T-cell (primary cell): ENCODE results near the gene PDE4B. TPM values are rescaled to one million over a fixed set of nuclear protein-coding genes. Genes with fewer than 3 reads are reported as not detected.
A peak's percentile ranks its signal among the peaks of the same experiment; 100 is the strongest.

Source experiments
- ATAC-seq, 4 experiments: fragments of 200-7000 bp in 3 of 4; fragments of 150-1000 bp in 1 of 4; cut with Tn5 transposase; replicated peaks in 1 of 4; 1 replicate in 3 of 4; 2 replicates in 1 of 4; pipeline ENCODE4 v1.10.0; 2021; ENCODE audit warnings: moderate library complexity in 3 of 4, mild to moderate bottlenecking in 2 of 4, moderate number of reproducible peaks in 1 of 4
- CTCF ChIA-PET, 2 donors: fragments of 300-600 bp; sonication (Branson Sonifier 250); formaldehyde crosslinking; loops; one replicate each; lab custom pipeline; 2022; ENCODE audit warnings: antibody characterized with exemption in 2 of 2; lab: Charles Lee
- POLR2A ChIA-PET, 2 donors: fragments of 300-600 bp; sonication (Branson Sonifier 250); formaldehyde crosslinking; loops; one replicate each; lab custom pipeline; 2022; ENCODE audit warnings: antibody characterized with exemption in 2 of 2; lab: Charles Lee
- DNase-seq, 35 experiments: peaks; one replicate each; pipeline versions ENCODE4 v3.0.0 to v3.0.0-alpha.2; 2013 to 2023
- H3K27ac ChIP-seq: one replicate; pipeline ENCODE4 v1.5.1; 2013; ENCODE audit warnings: low read length
- H3K27me3 ChIP-seq, 2 experiments: replicated peaks in 1 of 2; 1 replicate in 1 of 2; 2 replicates in 1 of 2; pipeline versions ENCODE4 v1.6.1 to v1.7.0; 2013; ENCODE audit warnings: low read length in 1 of 2, mixed read lengths in 1 of 2; ENCODE audit not compliant: control insufficient read depth in 2 of 2, insufficient read depth in 2 of 2; ENCODE audit errors: extremely low read depth in 1 of 2
- H3K36me3 ChIP-seq, 2 donors: 1 replicate in 1 of 2; 2 replicates in 1 of 2; pipeline versions ENCODE4 v1.6.1 to v1.7.0; 2013; ENCODE audit warnings: low read length in 1 of 2; ENCODE audit not compliant: control insufficient read depth in 2 of 2, insufficient read depth in 1 of 2; ENCODE audit errors: extremely low read depth in 1 of 2
- H3K4me1 ChIP-seq, 2 experiments: 1 replicate in 1 of 2; 2 replicates in 1 of 2; pipeline versions ENCODE4 v1.6.1 to v1.7.0; 2013; ENCODE audit warnings: low read length in 2 of 2, mixed read lengths in 1 of 2; ENCODE audit not compliant: insufficient read depth in 2 of 2, control insufficient read depth in 1 of 2; ENCODE audit errors: extremely low read depth in 1 of 2
- H3K4me3 ChIP-seq, 2 donors: 1 replicate in 1 of 2; 2 replicates in 1 of 2; pipeline versions ENCODE4 v1.5.1 to v1.7.0; 2013; ENCODE audit warnings: mild to moderate bottlenecking in 2 of 2, low read length in 1 of 2, moderate library complexity in 1 of 2; ENCODE audit not compliant: control insufficient read depth in 1 of 2; ENCODE audit errors: extremely low read depth in 1 of 2
- H3K9me3 ChIP-seq: 2 replicates; pipeline ENCODE4 v1.7.0; 2013
- H3K27ac Mint-ChIP-seq, 2 donors: one replicate each; pipeline ENCODE4 v1.8.0; 2020 to 2021; ENCODE audit warnings: mild to moderate bottlenecking in 2 of 2, mixed read lengths in 2 of 2
- H3K27me3 Mint-ChIP-seq, 2 donors: one replicate each; pipeline ENCODE4 v1.8.0; 2021 to 2022; ENCODE audit warnings: mixed read lengths in 2 of 2
- H3K36me3 Mint-ChIP-seq: one replicate; pipeline ENCODE4 v1.8.0; 2021; ENCODE audit warnings: mixed read lengths
- H3K4me1 Mint-ChIP-seq, 3 donors: one replicate each; pipeline ENCODE4 v1.8.0; 2020 to 2022; ENCODE audit warnings: mixed read lengths in 3 of 3, mild to moderate bottlenecking in 1 of 3
- H3K4me3 Mint-ChIP-seq, 3 donors: one replicate each; pipeline ENCODE4 v1.8.0; 2020 to 2022; ENCODE audit warnings: mild to moderate bottlenecking in 3 of 3, mixed read lengths in 3 of 3, moderate library complexity in 3 of 3
- H3K9me3 Mint-ChIP-seq, 3 donors: one replicate each; pipeline ENCODE4 v1.8.0; 2020 to 2022; ENCODE audit warnings: mixed read lengths in 3 of 3
- WGBS: methylation state at CpG from one replicate; pipeline ENCODE4 v1.1.5; 2013; ENCODE audit warnings: missing lambda C conversion rate; ENCODE audit not compliant: insufficient coverage; 5-methylcytosine and 5-hydroxymethylcytosine counted together
- total RNA-seq, 35 experiments: library from RNA in 6 of 35; stranded (reverse) in 6 of 35; fragments of 120-200 nt in 1 of 35; gene quantifications; one replicate each; pipeline versions ENCODE4 v1.2.1 to v1.2.4 and lab custom pipeline; 2013 to 2026

PDE4B gene
- total RNA-seq, 5 donors from 2014 or later (not counting 1 experiment from before 2014, with no cell fraction given): 46.3 to 103 (median 54.1) TPM

GRCh38 chr1:66237042-66237441 is 444.3 kb downstream of the PDE4B start:
- no peak overlapping the region for H3K4me3 Mint-ChIP-seq
- Histone ChIP-seq H3K27ac (no peak overlapping the region), H3K4me1 (no peaks in the 10 kb centered on the region), H3K9me3 (no peaks in the 10 kb centered on the region), H3K27me3 (peaks cover 0 to 3% of the 10 kb centered on the region in 2 experiments), H3K36me3 (no peaks in the 10 kb centered on the region), H3K4me3 (no peak overlapping the region)
- H3K9me3 Mint-ChIP-seq: no peaks in the 10 kb centered on the region
- no peak overlapping the region for H3K27ac Mint-ChIP-seq
- ATAC-seq (no peak), DNase-seq (no peak)
- ChIA-PET CTCF (interaction anchor here (0.5 to 1.7 kb wide), 4 partner anchors 11 to 209 kb away, joined by 3 to 5 read pairs (median 4); no protein-coding TSS in a partner anchor), POLR2A (no interaction called here)
- H3K36me3 Mint-ChIP-seq: no peaks in the 10 kb centered on the region
- H3K4me1 Mint-ChIP-seq: no peaks in the 10 kb centered on the region
- no CpG with 5 or more reads among the region's 2 CpGs for WGBS
- peaks cover 18 to 25% of the 10 kb centered on the region in 2 donors for H3K27me3 Mint-ChIP-seq

- H3K9me3 Mint-ChIP-seq: no peaks in the 10 kb centered on the region
- no peaks in the 10 kb centered on the region for H3K36me3 Mint-ChIP-seq
- Histone ChIP-seq H3K27ac (no peak overlapping the region), H3K9me3 (no peaks in the 10 kb centered on the region), H3K36me3 (no peaks in the 10 kb centered on the region), H3K4me1 (no peaks in the 10 kb centered on the region), H3K27me3 (peaks cover 0 to 3% of the 10 kb centered on the region in 2 experiments), H3K4me3 (no peak overlapping the region)
- H3K4me3 Mint-ChIP-seq: no peak overlapping the region
- 20% methylated on average over 1 of the region's 5 CpGs for WGBS
- no peaks in the 10 kb centered on the region for H3K4me1 Mint-ChIP-seq
- POLR2A ChIA-PET: no interaction called here
- no peak for DNase-seq
- peak overlapping the region in 1 of 2 donors; percentile 2 for H3K27ac Mint-ChIP-seq
- peaks cover 18 to 25% of the 10 kb centered on the region in 2 donors for H3K27me3 Mint-ChIP-seq
- CTCF ChIA-PET: interaction anchor here in 1 of 2 donors (0.5 to 1.3 kb wide), 3 partner anchors 10 to 741 kb away, joined by 3 to 5 read pairs (median 3); no protein-coding TSS in a partner anchor
- ATAC-seq: no peak
These were observed 445.2 kb downstream of the PDE4B start for GRCh38 chr1:66237722-66238479.

- DNase-seq (no peak), ATAC-seq (no peak)
- Histone ChIP-seq H3K36me3 (no peaks in the 10 kb centered on the region), H3K4me3 (no peak overlapping the region), H3K27me3 (no peaks in the 10 kb centered on the region), H3K27ac (no peak overlapping the region), H3K9me3 (no peaks in the 10 kb centered on the region), H3K4me1 (peaks cover 0 to 5% of the 10 kb centered on the region in 2 experiments)
- Mint-ChIP-seq H3K9me3 (no peaks in the 10 kb centered on the region), H3K27ac (no peak overlapping the region), H3K4me3 (no peak overlapping the region), H3K36me3 (no peaks in the 10 kb centered on the region), H3K27me3 (peaks cover 16 to 21% of the 10 kb centered on the region in 2 donors), H3K4me1 (no peaks in the 10 kb centered on the region)
- WGBS: no CpG with 5 or more reads among the region's 2 CpGs
- POLR2A ChIA-PET: interaction anchor here in 1 of 2 donors (0.6 kb wide), 1 partner anchor 490 kb away, joined by 3 read pairs; no protein-coding TSS in a partner anchor
- CTCF ChIA-PET: interaction anchor here (1.0 to 5.1 kb wide), 4 partner anchors 13 to 281 kb away, joined by 3 to 58 read pairs (median 4); no protein-coding TSS in a partner anchor
These were observed 447.1 kb downstream of the PDE4B start for GRCh38 chr1:66239834-66240233.

GRCh38 chr1:66240491-66241484 is 448.1 kb downstream of the PDE4B start:
- no peak overlapping the region for H3K27ac ChIP-seq
- H3K27ac Mint-ChIP-seq: no peak overlapping the region
- H3K27me3 ChIP-seq: no peaks in the 10 kb centered on the region
- peaks cover 13 to 18% of the 10 kb centered on the region in 2 donors for H3K27me3 Mint-ChIP-seq
- POLR2A ChIA-PET: no interaction called here
- no peaks in the 10 kb centered on the region for H3K36me3 ChIP-seq
- ATAC-seq: no peak
- H3K9me3 Mint-ChIP-seq: no peaks in the 10 kb centered on the region
- no peaks in the 10 kb centered on the region for H3K36me3 Mint-ChIP-seq
- H3K9me3 ChIP-seq: no peaks in the 10 kb centered on the region
- 89% methylated on average over 4 of the region's 6 CpGs for WGBS
- H3K4me3 Mint-ChIP-seq: no peak overlapping the region
- H3K4me1 ChIP-seq: peaks cover 3 to 10% of the 10 kb centered on the region in 2 experiments
- no peak overlapping the region for H3K4me3 ChIP-seq
- H3K4me1 Mint-ChIP-seq: peaks cover 0 to 6% (median 5%) of the 10 kb centered on the region in 3 donors
- CTCF ChIA-PET: interaction anchor here (0.7 to 18.5 kb wide), 9 partner anchors 9 to 446 kb away, joined by 3 to 320 read pairs (median 4); no protein-coding TSS in a partner anchor
- no peak for DNase-seq

- no peak overlapping the region for H3K4me3 Mint-ChIP-seq
- H3K4me1 ChIP-seq: peaks cover 14 to 25% of the 10 kb centered on the region in 2 experiments
- 62% methylated on average over 3 of the region's 6 CpGs for WGBS
These were observed 450.2 kb downstream of the PDE4B start for GRCh38 chr1:66242646-66243547.

More at GRCh38 chr1:66242646-66243547, 450.2 kb downstream of the PDE4B start:
- Mint-ChIP-seq H3K27me3 (peaks cover 6 to 7% of the 10 kb centered on the region in 2 donors), H3K27ac (no peak overlapping the region), H3K4me1 (peaks cover 0 to 27% (median 21%) of the 10 kb centered on the region in 3 donors), H3K9me3 (no peaks in the 10 kb centered on the region), H3K36me3 (no peaks in the 10 kb centered on the region)
- H3K27me3 ChIP-seq: no peaks in the 10 kb centered on the region
- CTCF ChIA-PET: interaction anchor here (0.6 to 18.5 kb wide), 58 partner anchors 8 to 1006 kb away, joined by 3 to 320 read pairs (median 4); no protein-coding TSS in a partner anchor
- no peaks in the 10 kb centered on the region for H3K36me3 ChIP-seq
- no peaks in the 10 kb centered on the region for H3K9me3 ChIP-seq
- POLR2A ChIA-PET: interaction anchor here in 1 of 2 donors (0.6 kb wide), 1 partner anchor 14 kb away, joined by 3 read pairs; no protein-coding TSS in a partner anchor
- peak overlapping the region; percentile 35 for H3K27ac ChIP-seq
- DNase-seq: peak; percentile 28 to 85 (median 65)
- ATAC-seq: peak; percentile 76 to 90 (median 83)
- no peak overlapping the region for H3K4me3 ChIP-seq
